CD8-positive, alpha-beta memory T cell (primary cell): ENCODE data around the gene DAGLB. TPM values are rescaled to one million over a fixed set of nuclear protein-coding genes. Genes with fewer than 3 reads are reported as not detected.
"Not testable (repeated sequence)": the region's sequence is repeated elsewhere in the genome, so short reads cannot be mapped to it uniquely, and the experiment has no call there.

ENCODE experiments used
- CTCF ChIA-PET: fragments of 350-600 bp; sonication (Branson Sonifier 250); formaldehyde crosslinking; loops from one replicate; lab custom pipeline; 2021; ENCODE audit warnings: antibody characterized with exemption; lab: Charles Lee
- POLR2A ChIA-PET: fragments of 350-600 bp; sonication (Branson Sonifier 250); formaldehyde crosslinking; loops from one replicate; lab custom pipeline; 2021; ENCODE audit warnings: antibody characterized with exemption; lab: Charles Lee
- DNase-seq, 5 donors: peaks; one replicate each; pipeline versions ENCODE4 v3.0.0 to v3.0.0-alpha.2; 2020 to 2022; ENCODE audit warnings: mixed read lengths in 1 of 5
- H3K27ac ChIP-seq: one replicate; pipeline ENCODE4 v1.7.0; 2013; ENCODE audit warnings: low read depth, mild to moderate bottlenecking, low read length, moderate library complexity
- H3K27me3 ChIP-seq: 2 replicates; pipeline ENCODE4 v1.7.0; 2013; ENCODE audit warnings: low read length, mild to moderate bottlenecking; ENCODE audit not compliant: insufficient read depth, poor library complexity, severe bottlenecking
- H3K36me3 ChIP-seq: 2 replicates; pipeline ENCODE4 v1.7.0; 2013; ENCODE audit warnings: mild to moderate bottlenecking, low read length, moderate library complexity; ENCODE audit not compliant: insufficient read depth
- H3K4me1 ChIP-seq: 2 replicates; pipeline ENCODE4 v1.7.0; 2013; ENCODE audit warnings: mild to moderate bottlenecking, low read length, moderate library complexity; ENCODE audit not compliant: insufficient read depth
- H3K4me3 ChIP-seq: 2 replicates; pipeline ENCODE4 v1.7.0; 2013; ENCODE audit warnings: mild to moderate bottlenecking, low read length
- H3K9me3 ChIP-seq: 2 replicates; pipeline ENCODE4 v1.7.0; 2013; ENCODE audit warnings: mild to moderate bottlenecking, low read length
- H3K27ac Mint-ChIP-seq, 8 donors: one replicate each; pipeline ENCODE4 v1.8.0; 2020 to 2021; ENCODE audit warnings: mixed read lengths in 8 of 8, mild to moderate bottlenecking in 6 of 8, inconsistent platforms in 3 of 8, moderate library complexity in 3 of 8
- H3K27me3 Mint-ChIP-seq, 2 donors: one replicate each; pipeline ENCODE4 v1.8.0; 2020 to 2021; ENCODE audit warnings: mixed read lengths in 2 of 2, mild to moderate bottlenecking in 1 of 2, moderate library complexity in 1 of 2
- H3K36me3 Mint-ChIP-seq, 3 donors: one replicate each; pipeline ENCODE4 v1.8.0; 2020 to 2021; ENCODE audit warnings: mixed read lengths in 3 of 3, inconsistent platforms in 1 of 3, mild to moderate bottlenecking in 1 of 3
- H3K4me1 Mint-ChIP-seq, 3 donors: one replicate each; pipeline ENCODE4 v1.8.0; 2020 to 2021; ENCODE audit warnings: mixed read lengths in 3 of 3, inconsistent platforms in 1 of 3, mild to moderate bottlenecking in 1 of 3
- H3K4me3 Mint-ChIP-seq, 7 donors: one replicate each; pipeline ENCODE4 v1.8.0; 2020 to 2021; ENCODE audit warnings: mixed read lengths in 7 of 7, mild to moderate bottlenecking in 6 of 7, moderate library complexity in 4 of 7, inconsistent platforms in 2 of 7
- H3K9me3 Mint-ChIP-seq, 5 donors: one replicate each; pipeline ENCODE4 v1.8.0; 2020 to 2022; ENCODE audit warnings: mixed read lengths in 5 of 5, mild to moderate bottlenecking in 3 of 5, moderate library complexity in 2 of 5, inconsistent platforms in 1 of 5
- polyA plus RNA-seq: library from polyadenylated mRNA; unstranded; fragments of 300-500 nt; fragmentation: Illumina TruSeq; gene quantifications from one replicate; pipeline ENCODE4 v1.2.3, GENCODE V29; 2021
- total RNA-seq, 2 experiments: library from RNA; stranded (reverse); gene quantifications; one replicate each; pipeline ENCODE4 v1.2.3, GENCODE V29; 2021

Gene DAGLB
- total and polyA plus RNA-seq, 3 experiments from 2014 or later: 9.7 to 16.4 (median 16.1) TPM

DNA sequence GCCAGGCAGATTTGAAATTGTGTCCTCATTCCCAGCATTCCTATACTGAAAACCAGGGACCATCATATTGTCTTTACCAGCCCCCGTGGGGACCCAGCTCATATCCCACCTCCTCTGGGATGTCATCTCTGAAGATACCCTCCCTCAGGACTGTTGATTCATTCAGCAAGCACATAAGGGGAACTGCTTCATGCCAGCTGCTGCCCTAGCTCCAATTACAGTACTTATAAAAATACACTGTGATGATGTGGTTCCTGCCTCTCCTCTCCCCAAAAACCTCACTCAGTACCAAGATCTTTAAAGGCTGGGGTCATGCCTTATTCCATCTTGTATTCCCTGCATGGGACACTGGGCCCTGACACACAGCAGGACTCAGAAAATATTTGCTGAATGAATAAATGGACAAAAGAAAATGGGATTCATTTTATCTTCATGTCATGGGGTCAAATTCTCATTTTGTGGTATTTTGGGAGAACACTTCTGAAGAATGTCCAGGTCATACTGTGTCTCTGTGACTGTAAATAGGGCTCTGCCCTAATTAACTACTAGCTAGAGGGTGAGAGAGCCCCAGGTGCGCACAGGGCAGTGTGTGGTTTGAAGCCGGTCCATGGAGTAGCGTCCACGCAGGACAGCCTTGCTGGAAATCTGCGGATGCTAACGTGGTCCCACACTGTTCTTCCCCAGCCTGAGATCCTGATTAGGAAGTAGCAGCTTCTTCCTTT lies 29.0 kb upstream of the DAGLB start:
- H3K27ac ChIP-seq: no peak overlapping the region
- ChIA-PET POLR2A (no interaction called here), CTCF (no interaction called here)
- Mint-ChIP-seq H3K27ac (peak overlapping the region in 5 of 8 donors; percentile 43 to 76 (median 59)), H3K36me3 (peaks cover 0 to 67% (median 5%) of the 10 kb centered on the region in 3 donors), H3K4me1 (peaks cover 69 to 77% (median 77%) of the 10 kb centered on the region in 3 donors), H3K27me3 (no peaks in the 10 kb centered on the region), H3K4me3 (no peak overlapping the region), H3K9me3 (no peaks in the 10 kb centered on the region)
- H3K4me1 ChIP-seq: peaks cover 32% of the 10 kb centered on the region
- no peak for DNase-seq
- H3K9me3 ChIP-seq: no peaks in the 10 kb centered on the region
- H3K27me3 ChIP-seq: no peaks in the 10 kb centered on the region
- peaks cover 16% of the 10 kb centered on the region for H3K36me3 ChIP-seq
- H3K4me3 ChIP-seq: no peak overlapping the region

DNA sequence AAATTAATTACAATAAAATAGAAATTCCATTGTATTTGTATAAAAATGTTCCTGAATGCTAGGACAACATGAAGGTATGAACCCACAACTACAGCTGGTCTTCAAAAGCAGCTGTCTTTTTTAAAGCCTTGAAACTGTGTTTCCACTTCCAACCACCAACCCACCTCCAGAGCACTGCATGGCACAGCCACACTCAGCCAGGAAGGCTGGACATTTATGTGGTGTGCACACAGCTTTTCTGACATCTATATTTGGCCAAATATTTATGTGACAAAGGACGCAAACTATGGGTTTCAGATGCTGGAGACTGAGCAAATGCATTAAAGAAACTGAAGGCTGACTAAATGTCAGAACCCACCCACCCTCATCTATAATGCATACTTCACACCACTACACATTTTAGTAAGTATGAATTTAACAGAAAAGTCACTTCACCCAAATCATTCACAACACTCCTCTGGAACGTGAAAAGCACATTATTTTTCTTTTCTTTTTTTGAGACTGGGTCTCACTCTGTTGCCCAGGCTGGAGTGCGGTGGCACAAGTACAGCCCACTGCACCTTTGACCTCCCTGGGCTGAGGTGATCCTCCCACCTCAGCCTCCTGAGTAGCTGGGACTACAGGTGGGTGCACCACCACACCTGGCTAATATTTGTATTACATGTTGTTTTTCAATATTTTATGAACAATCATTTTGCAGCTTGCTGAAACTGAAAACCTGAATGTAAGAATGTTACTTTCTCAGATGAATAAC lies 27.9 kb upstream of the DAGLB start:
- Histone ChIP-seq H3K4me3 (no peak overlapping the region), H3K9me3 (no peaks in the 10 kb centered on the region), H3K36me3 (peaks cover 22% of the 10 kb centered on the region), H3K27me3 (no peaks in the 10 kb centered on the region), H3K27ac (no peak overlapping the region), H3K4me1 (peaks cover 28% of the 10 kb centered on the region)
- H3K9me3 Mint-ChIP-seq: no peaks in the 10 kb centered on the region
- H3K36me3 Mint-ChIP-seq: peaks cover 0 to 64% (median 2%) of the 10 kb centered on the region in 3 donors
- no peaks in the 10 kb centered on the region for H3K27me3 Mint-ChIP-seq
- no peak overlapping the region for H3K4me3 Mint-ChIP-seq
- ChIA-PET CTCF (no interaction called here), POLR2A (no interaction called here)
- peaks cover 60 to 66% (median 65%) of the 10 kb centered on the region in 3 donors for H3K4me1 Mint-ChIP-seq
- no peak for DNase-seq
- H3K27ac Mint-ChIP-seq: peak overlapping the region in 7 of 8 donors; percentile 1 to 84 (median 51)

DNA sequence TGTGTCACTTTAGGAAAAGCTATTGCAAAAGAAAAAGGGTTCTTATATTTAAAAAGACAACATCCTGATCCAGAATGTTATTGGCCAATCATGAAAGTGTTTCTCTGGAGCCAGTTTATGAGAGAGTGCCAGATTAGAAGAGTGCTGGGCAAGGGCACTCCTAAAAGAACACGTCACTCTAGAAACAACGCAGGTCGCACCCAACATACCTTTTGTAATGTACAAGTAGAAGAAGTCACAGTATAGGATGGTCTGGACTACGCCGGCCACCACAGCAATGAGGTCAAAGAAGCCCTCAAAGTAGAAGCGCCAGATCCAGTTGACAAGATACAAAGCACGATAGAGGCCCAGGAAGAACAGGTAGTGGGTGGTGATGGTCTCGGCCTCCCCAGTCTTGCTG lies 18.1 kb upstream of the DAGLB start:
- H3K36me3 ChIP-seq: peaks cover 19% of the 10 kb centered on the region
- DNase-seq: no peak
- Mint-ChIP-seq H3K4me1 (no peaks in the 10 kb centered on the region), H3K27ac (peak overlapping the region in 1 of 8 donors; percentile 49), H3K9me3 (no peaks in the 10 kb centered on the region), H3K27me3 (no peaks in the 10 kb centered on the region), H3K36me3 (peaks cover 18 to 83% (median 19%) of the 10 kb centered on the region in 3 donors), H3K4me3 (no peak overlapping the region)
- H3K27ac ChIP-seq: no peak overlapping the region
- H3K27me3 ChIP-seq: no peaks in the 10 kb centered on the region
- no peak overlapping the region for H3K4me3 ChIP-seq
- no peaks in the 10 kb centered on the region for H3K4me1 ChIP-seq
- no peaks in the 10 kb centered on the region for H3K9me3 ChIP-seq
- POLR2A ChIA-PET: no interaction called here
- CTCF ChIA-PET: no interaction called here

DNA sequence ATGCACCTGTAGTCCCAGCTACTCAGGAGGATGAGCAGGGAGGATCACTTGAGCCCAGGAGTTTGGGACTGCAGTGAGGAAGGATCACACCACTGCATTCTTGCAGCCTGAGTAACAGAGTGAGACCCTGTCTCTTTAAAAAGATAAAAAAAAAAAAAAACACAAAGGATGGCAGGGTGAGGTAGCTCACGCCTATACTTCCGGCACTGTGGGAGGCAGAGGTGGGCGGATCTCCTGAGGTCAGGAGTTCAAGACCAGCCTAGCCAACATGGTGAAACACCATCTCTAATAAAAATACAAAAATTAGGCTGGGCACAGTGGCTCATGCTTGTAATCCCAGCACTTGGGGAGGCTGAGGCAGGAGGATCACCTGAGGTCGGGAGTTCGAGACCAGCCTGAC lies 15.9 kb upstream of the DAGLB start:
- H3K4me1 ChIP-seq, H3K4me3 Mint-ChIP-seq, H3K4me3 ChIP-seq, H3K27ac ChIP-seq, H3K27me3 ChIP-seq, POLR2A ChIA-PET, H3K9me3 Mint-ChIP-seq, H3K4me1 Mint-ChIP-seq, H3K27me3 Mint-ChIP-seq, H3K9me3 ChIP-seq, DNase-seq: not testable (repeated sequence)
- peaks cover 16% of the 10 kb centered on the region for H3K36me3 ChIP-seq
- H3K36me3 Mint-ChIP-seq: peaks cover 15 to 65% (median 17%) of the 10 kb centered on the region in 3 donors
- H3K27ac Mint-ChIP-seq: peak overlapping the region in 2 of 8 donors; percentile 12 to 69
- CTCF ChIA-PET: interaction anchor here (1.3 kb wide), 1 partner anchor 15 kb away, joined by 3 read pairs; no protein-coding TSS in a partner anchor

- H3K36me3 Mint-ChIP-seq: peaks cover 13 to 53% (median 16%) of the 10 kb centered on the region in 3 donors
- H3K4me1 Mint-ChIP-seq: no peaks in the 10 kb centered on the region
- ChIA-PET POLR2A (no interaction called here), CTCF (interaction anchor here (1.3 kb wide), 1 partner anchor 16 kb away, joined by 3 read pairs; no protein-coding TSS in a partner anchor)
- DNase-seq: no peak
- no peaks in the 10 kb centered on the region for H3K27me3 Mint-ChIP-seq
- no peak overlapping the region for H3K27ac ChIP-seq
- no peak overlapping the region for H3K4me3 Mint-ChIP-seq
- H3K4me3 ChIP-seq: no peak overlapping the region
- no peaks in the 10 kb centered on the region for H3K4me1 ChIP-seq
- no peaks in the 10 kb centered on the region for H3K9me3 Mint-ChIP-seq
- H3K9me3 ChIP-seq: no peaks in the 10 kb centered on the region
- peak overlapping the region in 1 of 8 donors; percentile 29 for H3K27ac Mint-ChIP-seq
- no peaks in the 10 kb centered on the region for H3K27me3 ChIP-seq
- H3K36me3 ChIP-seq: peaks cover 16% of the 10 kb centered on the region
Measured at GRCh38 chr7:6461946-6462550, 14.3 kb upstream of the DAGLB start.

GRCh38 chr7:6460990-6461584 lies 13.3 kb upstream of the DAGLB start:
- no peaks in the 10 kb centered on the region for H3K27me3 Mint-ChIP-seq
- no peak overlapping the region for H3K4me3 ChIP-seq
- H3K9me3 ChIP-seq: no peaks in the 10 kb centered on the region
- peak overlapping the region in 6 of 8 donors; percentile 9 to 93 (median 66) for H3K27ac Mint-ChIP-seq
- peaks cover 7 to 43% (median 9%) of the 10 kb centered on the region in 3 donors for H3K36me3 Mint-ChIP-seq
- no peaks in the 10 kb centered on the region for H3K4me1 ChIP-seq
- no peak overlapping the region for H3K4me3 Mint-ChIP-seq
- ChIA-PET POLR2A (no interaction called here), CTCF (no interaction called here)
- no peaks in the 10 kb centered on the region for H3K4me1 Mint-ChIP-seq
- no peak overlapping the region for H3K27ac ChIP-seq
- peaks cover 14% of the 10 kb centered on the region for H3K36me3 ChIP-seq
- no peak for DNase-seq
- H3K9me3 Mint-ChIP-seq: no peaks in the 10 kb centered on the region
- H3K27me3 ChIP-seq: no peaks in the 10 kb centered on the region

- Histone ChIP-seq H3K27me3 (no peaks in the 10 kb centered on the region), H3K9me3 (no peaks in the 10 kb centered on the region), H3K36me3 (peaks cover 8% of the 10 kb centered on the region), H3K27ac (no peak overlapping the region), H3K4me1 (no peaks in the 10 kb centered on the region), H3K4me3 (no peak overlapping the region)
- H3K4me3 Mint-ChIP-seq: no peak overlapping the region
- peak overlapping the region in 2 of 8 donors; percentile 34 to 50 for H3K27ac Mint-ChIP-seq
- H3K9me3 Mint-ChIP-seq: no peaks in the 10 kb centered on the region
- CTCF ChIA-PET: no interaction called here
- peaks cover 0 to 35% (median 2%) of the 10 kb centered on the region in 3 donors for H3K36me3 Mint-ChIP-seq
- DNase-seq: no peak
- no peaks in the 10 kb centered on the region for H3K4me1 Mint-ChIP-seq
- POLR2A ChIA-PET: interaction anchor here (1.1 kb wide), 1 partner anchor 162 kb away, joined by 3 read pairs; no protein-coding TSS in a partner anchor
- H3K27me3 Mint-ChIP-seq: no peaks in the 10 kb centered on the region
Measured at GRCh38 chr7:6460303-6460702, 12.5 kb upstream of the DAGLB start.
